IPS-NIHi7 (cell line): ENCODE results near the gene HS3ST1.

Source experiments
- DNase-seq: peaks from one replicate; pipeline ENCODE4 v3.0.0; 2012; ENCODE audit warnings: mixed read lengths; ENCODE audit errors: extremely low spot score

The HS3ST1 gene

GRCh38 chr4:11428231-11428898 lies at the start of gene HS3ST1:
TSS of gene HS3ST1 (minus strand) at chr4:11428894. CDS start at chr4:11400005, 28,889 bp downstream.
- DNase-seq, result no peak

- no peak for DNase-seq
These were observed 47.2 kb upstream of the HS3ST1 start for GRCh38 chr4:11475871-11476270.

DNA sequence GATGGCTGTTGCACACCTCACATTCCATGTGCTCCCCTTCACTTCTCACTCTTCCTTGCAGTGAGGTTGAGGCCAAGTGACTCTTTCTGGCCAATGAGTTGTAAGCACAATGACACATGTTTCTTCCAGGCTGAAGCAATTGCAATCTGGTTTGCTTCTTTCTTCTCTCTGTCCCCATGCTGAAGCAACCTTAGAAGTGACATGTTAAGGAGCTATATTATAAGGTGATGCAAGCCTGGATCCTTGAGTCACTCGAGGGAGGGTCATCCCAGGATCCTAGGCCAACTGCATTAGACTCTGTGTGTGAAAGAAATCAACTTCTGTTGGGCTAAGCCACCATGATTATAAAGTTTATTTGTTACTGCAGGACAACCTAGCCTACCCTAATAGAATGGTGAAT lies 45.5 kb upstream of the HS3ST1 start:
- DNase-seq, result no peak

DNA sequence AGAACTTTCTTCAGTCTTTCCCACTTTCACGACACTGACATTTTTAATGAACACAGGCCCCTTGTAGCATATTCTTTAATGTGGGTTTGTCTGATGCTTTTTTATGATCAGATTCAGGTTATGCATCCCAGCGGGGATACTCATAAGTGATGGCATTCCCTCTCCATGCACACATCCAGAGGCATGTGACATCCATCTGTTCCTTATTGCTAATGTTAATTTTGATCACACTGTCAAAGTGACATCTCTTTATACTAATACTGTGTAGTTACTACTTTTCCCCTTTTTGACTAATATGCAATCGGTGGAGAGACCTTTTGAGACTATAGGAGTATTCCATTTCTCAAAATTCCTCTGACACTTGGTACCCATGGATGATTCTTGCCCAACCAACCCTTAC lies 43.8 kb upstream of the HS3ST1 start:
- no peak for DNase-seq

GRCh38 chr4:11471618-11472017 lies 42.9 kb upstream of the HS3ST1 start:
- no peak for DNase-seq

GRCh38 chr4:11471046-11471441 lies 42.4 kb upstream of the HS3ST1 start:
- no peak for DNase-seq

- DNase-seq, result no peak
These were observed 41.8 kb upstream of the HS3ST1 start for GRCh38 chr4:11470438-11471045.

- DNase-seq, result no peak
These were observed 41.1 kb upstream of the HS3ST1 start for GRCh38 chr4:11469650-11470437.

DNA sequence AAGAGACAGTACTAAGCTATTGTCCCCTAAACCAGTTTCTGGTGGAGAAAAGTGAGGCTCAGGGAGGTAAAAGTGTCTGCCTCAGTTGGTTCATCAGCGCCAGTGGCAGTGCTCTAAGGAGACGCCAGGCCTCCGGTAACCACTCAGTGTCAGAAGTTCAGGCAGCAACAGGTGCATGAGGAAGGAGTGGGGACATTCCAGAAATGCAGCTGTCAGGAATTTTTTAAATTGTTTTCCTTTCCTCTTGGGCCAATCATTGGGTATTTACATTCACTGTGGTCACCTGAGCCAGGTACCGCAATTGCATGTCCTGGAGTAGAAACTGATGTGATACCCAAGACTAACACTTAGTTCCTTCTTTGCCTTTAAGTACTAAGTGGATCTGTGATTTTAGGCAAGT lies 40.2 kb upstream of the HS3ST1 start:
- no peak for DNase-seq

DNA sequence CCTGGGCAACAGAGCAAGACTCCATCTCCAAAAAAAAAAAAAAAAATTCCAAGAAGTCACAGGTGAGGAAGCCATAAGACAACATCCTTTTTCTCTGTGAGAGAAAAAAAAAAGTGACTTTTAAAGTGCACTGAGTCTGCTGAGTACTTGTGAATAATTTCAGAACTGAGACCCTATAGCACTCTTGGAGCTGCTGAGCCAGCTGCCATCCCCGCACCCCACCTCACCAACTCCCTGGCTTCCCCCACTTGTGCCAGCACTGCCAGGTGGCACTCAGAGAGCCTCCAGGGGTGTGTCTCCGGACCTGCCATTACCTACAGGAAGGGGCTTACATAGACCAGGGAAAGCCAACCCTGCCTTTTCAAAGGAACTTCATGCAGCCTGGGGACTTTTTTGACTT lies 39.2 kb upstream of the HS3ST1 start:
- no peak for DNase-seq

DNA sequence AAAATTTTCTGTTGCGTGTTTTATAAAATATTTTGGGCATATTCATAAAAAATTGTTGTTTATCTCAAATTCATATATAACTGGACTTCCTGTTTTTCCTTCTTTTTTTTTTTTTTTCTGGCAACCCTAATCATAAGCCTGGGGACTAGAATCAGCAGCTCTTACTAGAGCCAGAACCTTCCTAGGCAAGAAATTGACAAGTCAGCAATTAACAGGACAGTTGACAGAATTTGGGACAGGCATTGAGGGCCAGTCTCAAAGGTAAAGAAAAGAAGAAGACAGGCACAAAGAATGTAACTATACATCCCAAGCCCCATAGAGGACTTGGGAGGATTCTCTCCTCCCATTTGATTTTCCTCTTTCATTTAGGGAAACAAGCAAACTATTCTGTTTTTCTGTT lies 35.0 kb upstream of the HS3ST1 start:
- no peak for DNase-seq

DNA sequence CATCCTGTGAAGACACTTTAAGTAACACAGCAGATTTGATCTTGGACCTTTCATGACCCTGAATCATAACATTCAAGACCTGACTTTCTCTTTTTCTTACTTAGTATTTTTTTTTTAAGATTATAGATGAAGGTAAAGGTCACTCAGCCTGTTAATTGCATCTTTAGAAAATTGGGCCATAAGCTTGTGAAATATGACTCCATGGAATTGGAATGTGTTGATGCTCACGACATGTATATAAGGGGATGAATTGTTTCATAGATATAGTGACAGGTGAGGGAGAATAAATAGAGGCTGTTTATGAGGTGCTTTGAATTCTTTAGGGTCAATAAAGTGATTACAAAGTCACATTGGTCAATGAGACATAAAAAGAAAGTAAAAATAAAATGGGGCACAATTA lies 27.7 kb upstream of the HS3ST1 start:
- no peak for DNase-seq

DNA sequence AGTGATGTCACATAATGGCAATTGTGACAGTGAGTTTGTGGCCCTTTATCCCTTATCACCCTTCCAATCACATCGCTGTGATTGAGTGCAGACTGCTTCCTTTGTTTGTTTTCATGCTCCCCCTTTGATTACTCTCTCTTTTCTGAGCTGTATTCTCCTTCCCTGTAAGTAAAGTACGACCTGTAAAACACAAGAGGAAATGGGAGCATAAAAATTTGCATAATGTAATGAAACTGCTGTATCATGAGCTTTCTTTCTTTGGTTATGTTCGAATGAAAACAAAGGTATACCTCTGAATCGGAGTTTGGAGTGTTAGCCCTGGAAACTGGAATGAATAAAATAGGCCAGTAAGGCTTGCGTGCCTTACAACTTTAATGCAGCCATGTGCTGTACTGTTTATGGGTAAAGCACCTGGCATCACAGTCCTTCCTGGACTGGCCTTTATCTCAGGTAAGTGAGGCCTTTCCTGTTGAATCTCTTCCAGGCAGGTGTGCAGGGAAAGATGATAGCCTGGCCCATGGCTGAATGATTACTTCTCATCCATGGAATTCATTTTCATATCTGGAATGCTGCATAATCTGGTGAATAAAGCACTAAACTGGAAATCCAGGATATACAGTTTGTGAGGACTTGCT lies 26.6 kb upstream of the HS3ST1 start:
- DNase-seq, result no peak

GRCh38 chr4:11451716-11452115 lies 23.0 kb upstream of the HS3ST1 start:
- DNase-seq, result no peak

DNA sequence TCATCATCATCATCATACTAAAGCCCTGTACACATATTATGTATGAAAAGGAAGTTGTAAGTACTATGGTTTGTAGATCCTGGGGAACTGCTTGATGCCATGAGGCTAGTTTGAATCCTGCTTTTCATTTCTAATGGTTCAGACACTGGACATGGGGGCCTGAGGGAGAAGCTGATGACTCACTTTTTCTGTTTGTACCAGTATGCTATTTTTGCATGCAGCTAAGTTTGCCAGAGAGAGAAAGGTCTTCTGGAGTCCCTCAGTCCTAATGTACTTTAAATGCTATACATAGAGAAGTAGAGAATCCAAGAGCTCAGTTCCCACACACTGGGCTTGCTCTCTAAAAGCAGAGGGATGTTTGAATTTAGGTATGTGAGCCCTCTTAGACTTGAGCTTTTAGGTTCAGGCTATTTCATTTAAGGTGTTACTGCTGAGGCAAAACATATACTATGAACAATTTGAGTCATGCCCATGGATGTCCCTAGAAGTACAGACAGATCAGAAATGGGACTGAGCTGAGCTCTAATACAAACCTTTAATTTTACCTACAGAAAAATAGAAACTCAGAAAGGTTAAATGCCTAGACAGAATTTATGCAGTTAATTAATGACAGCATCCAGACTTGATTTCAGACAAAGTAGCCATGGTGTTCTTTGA lies 17.6 kb upstream of the HS3ST1 start:
- DNase-seq, result no peak

DNA sequence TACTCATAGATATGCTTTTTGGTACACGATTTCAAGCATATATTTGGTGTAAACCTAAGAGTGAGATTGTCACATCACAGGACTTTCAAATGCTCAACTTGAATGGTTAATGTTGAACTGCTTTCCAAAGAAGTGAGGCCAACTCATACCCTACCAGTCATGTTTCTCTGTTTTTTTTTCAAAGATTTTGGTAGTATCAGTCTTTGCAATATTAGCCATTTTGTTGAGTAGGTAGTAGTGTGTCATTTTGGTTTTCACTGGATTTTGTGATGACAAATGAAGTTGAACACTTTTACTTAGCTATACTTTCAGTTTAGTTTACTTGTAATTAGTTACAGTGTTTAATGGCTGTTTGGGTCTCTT lies 12.5 kb upstream of the HS3ST1 start:
- DNase-seq, result no peak

DNA sequence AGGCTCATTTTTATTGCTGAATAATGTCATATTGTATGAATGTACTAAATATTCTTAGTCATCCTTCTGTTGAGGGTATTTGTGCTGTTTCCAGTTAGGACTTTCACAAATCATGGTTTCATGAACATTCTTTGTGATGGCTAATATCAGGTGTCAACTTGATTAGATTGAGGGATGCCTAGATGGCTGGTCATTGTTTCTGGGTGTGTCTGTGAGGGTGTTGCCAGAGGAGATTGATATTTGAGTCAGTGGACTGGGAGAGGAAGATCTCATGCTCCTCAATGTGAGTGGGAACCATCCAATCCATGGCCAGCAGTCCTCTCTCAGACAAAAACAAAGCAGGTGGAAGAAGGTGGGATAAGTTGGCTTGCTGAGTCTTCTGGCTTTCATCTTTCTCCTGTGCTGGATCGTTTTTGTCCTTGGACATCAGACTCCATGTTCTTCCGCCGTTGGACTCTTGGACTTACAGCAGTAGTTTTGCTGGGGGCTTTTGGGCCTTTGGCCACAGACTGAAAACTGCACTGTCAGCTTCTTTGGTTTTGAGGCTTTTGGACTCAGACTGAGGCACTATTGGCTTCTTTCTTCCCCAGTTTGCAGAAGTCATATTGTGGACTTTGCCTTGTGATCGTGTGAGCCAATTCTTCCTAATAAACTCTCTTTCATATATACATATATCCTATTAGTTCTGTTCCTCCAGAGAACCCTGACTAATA lies 11.9 kb upstream of the HS3ST1 start:
- DNase-seq, result no peak

- no peak for DNase-seq
These were observed 11.1 kb upstream of the HS3ST1 start for GRCh38 chr4:11439836-11440235.

GRCh38 chr4:11438647-11439046 lies 10.0 kb upstream of the HS3ST1 start:
- DNase-seq, result no peak

- DNase-seq, result no peak
These were observed 8.0 kb upstream of the HS3ST1 start for GRCh38 chr4:11436673-11437072.

GRCh38 chr4:11436084-11436483 lies 7.4 kb upstream of the HS3ST1 start:
- no peak for DNase-seq
